Inflammatory macrophage treated with lipopolysaccharide for 4 hours (primary cell): ENCODE data around the gene HRC.
"Not testable (repeated sequence)": the region's sequence is repeated elsewhere in the genome, so short reads cannot be mapped to it uniquely, and the experiment has no call there.

Source experiments
- DNase-seq: peaks from one replicate; pipeline ENCODE4 v3.0.0-alpha.2; 2020

The HRC gene, protein sequence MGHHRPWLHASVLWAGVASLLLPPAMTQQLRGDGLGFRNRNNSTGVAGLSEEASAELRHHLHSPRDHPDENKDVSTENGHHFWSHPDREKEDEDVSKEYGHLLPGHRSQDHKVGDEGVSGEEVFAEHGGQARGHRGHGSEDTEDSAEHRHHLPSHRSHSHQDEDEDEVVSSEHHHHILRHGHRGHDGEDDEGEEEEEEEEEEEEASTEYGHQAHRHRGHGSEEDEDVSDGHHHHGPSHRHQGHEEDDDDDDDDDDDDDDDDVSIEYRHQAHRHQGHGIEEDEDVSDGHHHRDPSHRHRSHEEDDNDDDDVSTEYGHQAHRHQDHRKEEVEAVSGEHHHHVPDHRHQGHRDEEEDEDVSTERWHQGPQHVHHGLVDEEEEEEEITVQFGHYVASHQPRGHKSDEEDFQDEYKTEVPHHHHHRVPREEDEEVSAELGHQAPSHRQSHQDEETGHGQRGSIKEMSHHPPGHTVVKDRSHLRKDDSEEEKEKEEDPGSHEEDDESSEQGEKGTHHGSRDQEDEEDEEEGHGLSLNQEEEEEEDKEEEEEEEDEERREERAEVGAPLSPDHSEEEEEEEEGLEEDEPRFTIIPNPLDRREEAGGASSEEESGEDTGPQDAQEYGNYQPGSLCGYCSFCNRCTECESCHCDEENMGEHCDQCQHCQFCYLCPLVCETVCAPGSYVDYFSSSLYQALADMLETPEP

DNA sequence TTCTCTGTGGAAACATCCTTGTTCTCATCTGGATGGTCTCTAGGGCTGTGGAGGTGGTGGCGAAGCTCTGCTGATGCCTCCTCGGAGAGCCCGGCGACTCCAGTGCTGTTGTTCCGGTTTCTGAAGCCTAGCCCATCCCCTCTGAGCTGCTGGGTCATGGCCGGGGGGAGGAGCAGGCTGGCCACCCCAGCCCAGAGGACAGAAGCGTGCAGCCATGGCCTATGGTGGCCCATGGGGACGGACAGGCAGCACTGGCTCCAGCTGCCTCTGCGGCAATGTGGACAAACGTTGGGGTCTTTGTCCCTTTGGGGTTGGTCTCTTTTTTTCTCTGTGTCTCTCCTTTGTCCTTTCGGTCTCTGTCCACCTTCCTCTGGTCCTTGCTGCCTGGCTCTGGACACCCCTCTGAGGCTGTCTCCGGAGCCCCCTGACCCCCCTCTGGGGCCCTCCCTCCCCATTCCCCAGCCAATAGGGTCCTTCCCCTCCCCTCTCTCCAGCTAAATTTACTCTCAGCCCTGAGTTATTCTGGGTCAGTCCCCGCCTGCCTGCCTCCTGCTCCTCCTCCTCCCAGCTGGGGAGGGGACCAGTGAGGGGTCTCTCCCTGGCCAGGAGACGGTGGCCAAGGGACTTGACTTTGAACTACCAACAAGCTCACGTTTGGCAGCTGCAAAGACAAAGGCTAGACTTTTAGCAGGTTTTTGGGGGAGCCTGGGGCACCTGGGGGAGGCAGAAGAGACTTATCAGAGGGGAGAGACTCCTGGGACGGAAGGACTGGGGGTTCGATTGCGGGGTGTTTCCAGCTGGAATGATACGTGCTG is at the start of gene HRC:
Gene HRC (minus strand): TSS at position 392 of the 815 bp plus-strand sequence. CDS start 159 bp downstream, at position 233.
- no peak for DNase-seq

DNA sequence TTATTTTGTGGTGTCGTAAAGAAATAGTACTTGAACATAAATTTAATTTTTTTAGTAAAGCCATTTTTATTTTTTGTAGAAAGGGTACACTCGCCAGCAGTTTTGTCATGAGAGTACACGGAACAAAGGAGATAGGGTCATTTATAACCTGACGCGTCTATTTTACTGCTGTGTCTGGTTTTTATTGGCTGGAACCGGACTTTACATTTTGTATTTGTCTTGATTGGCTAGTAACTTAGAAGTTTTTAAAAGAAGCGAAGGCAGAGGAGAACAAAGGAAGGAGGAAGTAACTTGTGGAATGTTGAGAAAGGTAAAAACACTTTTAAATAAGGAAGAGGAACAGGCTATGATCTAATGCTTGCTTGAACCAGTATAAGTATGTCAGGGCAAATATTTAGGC is 45.8 kb upstream of the HRC start:
- no peak for DNase-seq

DNA sequence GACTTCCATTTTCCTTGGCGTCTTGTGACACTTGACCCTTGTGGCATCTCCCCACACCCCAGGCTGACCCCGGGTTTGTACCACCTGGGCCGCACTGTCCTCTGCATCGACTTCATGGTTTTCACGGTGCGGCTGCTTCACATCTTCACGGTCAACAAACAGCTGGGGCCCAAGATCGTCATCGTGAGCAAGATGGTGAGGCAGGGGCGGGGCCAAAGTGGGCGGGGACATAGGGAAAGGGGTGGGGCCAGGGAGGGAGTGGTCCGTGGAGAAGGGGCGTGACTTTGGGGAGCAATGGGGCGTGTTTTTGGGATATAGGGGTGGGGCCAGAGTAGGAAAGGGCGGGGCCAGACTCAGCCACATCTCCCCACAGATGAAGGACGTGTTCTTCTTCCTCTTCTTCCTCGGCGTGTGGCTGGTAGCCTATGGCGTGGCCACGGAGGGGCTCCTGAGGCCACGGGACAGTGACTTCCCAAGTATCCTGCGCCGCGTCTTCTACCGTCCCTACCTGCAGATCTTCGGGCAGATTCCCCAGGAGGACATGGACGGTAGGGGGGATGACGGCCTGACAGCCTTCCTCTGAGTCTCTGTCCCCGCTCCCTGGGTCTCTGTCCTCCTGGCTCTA is 45.2 kb upstream of the HRC start:
- DNase-seq, result peak; percentile 21

DNA sequence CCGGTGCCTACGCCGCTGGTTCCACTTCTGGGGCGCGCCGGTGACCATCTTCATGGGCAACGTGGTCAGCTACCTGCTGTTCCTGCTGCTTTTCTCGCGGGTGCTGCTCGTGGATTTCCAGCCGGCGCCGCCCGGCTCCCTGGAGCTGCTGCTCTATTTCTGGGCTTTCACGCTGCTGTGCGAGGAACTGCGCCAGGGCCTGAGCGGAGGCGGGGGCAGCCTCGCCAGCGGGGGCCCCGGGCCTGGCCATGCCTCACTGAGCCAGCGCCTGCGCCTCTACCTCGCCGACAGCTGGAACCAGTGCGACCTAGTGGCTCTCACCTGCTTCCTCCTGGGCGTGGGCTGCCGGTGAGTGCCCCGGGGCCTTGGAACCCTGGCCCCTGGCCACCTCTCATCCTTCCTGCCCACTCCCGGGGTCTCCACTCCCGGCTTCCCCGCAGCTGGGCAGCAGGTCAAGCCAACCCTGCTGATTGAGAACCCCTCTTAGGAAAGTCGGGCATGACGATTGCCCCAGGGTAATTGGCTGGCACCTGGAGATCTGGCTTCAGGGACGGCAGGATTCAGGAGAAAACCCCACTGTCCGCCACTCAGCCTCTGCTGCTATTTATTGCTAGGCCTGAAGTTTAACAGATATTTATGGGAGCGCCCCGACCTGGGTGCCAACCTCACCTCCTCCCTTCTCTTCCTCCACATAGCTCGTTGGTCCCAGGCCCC is 41.5 kb upstream of the HRC start:
- no peak for DNase-seq

DNA sequence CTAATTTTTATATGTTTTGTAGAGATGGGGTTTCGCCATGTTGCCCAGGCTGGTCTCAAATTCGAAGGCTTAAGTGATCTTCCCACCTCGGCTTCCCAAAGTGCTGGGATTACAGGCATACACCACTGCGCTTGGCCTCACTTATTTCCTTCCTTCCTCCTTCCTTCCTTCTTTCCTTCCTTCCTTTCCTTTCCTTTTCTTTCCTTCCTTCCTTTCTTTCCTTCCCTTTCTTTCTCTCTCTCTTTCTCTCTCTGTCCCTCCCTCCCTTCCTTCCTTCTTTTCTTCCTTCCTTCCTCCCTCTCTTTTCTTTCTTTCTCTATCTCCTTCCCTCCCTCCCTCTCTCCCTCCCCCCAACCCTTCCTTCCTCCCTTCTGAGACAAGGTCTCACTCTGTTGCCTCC is 39.2 kb upstream of the HRC start:
- no peak for DNase-seq

DNA sequence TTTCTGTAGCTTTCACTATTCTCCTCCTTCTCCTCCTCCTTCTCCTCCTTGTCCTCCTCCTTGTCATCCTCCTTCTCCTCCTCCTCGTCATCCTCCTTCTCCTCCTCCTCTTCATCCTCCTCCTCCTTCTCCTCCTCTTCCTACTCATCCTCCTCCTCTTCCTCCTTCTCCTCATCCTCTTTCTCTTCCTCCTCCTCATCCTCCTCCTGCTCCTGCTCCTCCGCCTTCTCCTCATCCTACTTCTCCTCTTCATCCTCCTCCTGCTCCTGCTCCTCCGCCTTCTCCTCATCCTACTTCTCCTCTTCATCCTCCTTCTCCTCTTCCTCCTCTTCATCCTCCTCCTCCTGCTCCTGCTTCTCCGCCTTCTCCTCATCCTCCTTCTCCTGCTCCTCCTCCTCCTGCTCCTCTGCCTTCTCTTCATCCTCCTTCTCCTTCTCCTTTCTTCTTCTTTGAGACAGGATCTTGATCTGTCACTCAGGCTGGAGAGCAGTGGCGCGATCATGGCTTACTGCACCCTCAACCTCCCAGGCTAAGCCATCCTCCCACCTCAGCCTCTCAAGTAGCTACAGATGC is 38.7 kb upstream of the HRC start:
- DNase-seq, result no peak

DNA sequence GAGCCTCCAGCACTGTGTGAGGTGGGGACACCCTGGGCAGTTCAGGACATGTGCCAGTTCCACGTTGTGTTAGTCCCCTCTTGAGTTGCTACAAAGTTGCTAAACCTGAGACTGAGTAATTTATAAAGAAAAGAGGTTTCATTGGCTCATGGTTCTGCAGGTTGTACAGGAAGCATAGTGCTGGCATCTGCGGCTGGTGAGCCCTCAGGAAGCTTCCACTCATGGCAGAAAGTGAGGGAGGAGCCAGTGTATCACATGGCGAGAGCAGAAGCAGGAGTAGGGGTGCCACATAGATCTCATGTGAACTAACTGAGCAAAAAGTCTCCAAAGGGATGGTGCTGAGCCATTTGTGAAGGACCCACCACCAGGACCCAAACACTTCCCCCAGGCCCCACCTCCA is 35.6 kb upstream of the HRC start:
- no peak for DNase-seq

DNA sequence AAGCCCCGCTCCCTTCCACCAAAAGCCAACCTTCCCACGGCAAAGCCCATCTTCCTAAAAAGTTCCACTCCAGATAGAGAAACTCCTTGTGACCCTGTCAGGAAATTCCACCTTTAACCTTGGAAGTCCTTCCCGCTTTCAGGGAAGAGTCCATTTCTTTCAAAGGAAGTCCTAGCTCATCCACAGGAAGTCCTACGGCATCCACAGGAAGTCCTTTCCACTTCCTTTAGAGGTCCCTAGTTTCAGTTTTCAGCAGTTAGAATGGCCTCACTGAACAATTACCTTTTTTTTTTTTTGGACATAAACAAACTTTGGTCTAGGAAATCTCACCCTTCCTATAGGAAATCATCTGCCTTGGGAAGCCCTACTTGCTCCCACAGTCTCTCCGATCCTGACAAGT is 34.1 kb upstream of the HRC start:
- DNase-seq, result no peak

DNA sequence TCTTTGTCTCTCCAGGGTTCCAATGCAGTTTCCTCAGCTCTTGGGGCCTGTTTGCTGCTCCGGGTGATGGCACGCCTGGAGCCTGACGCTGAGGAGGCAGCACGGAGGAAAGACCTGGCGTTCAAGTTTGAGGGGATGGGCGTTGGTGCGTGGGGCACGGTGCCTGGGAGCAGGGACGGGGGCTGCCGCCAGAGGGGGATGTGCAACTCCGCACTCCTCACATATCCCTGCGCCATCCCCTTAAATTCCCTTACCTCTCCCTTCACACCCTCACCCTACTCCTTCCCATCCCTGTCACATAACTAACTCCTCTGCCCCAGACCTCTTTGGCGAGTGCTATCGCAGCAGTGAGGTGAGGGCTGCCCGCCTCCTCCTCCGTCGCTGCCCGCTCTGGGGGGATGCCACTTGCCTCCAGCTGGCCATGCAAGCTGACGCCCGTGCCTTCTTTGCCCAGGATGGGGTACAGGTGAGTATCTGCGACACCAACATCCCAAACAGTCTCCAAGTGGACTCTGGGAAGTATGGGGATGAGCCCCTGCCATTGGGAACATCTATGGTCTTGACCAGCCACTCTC is 33.5 kb upstream of the HRC start:
- no peak for DNase-seq

DNA sequence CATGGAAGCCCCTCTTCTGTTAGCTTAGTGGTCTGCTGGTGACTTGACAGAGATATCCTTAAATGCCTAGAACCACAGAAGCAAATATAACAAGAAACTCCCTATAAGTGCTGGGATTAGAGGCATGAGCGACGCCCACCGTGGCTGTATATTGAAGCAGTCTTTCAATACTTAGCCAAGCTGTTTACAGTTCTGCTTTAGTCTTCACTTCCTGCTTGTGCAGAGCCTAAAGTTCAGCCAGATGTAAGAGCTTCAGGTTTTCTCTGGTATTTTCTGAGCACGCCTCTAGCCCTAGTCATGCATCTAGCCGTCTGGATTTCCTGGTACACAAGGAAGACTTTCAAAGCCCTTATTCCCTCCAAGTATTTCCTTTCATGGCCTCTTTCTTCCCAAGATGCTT is 30.9 kb upstream of the HRC start:
- DNase-seq, result no peak

DNA sequence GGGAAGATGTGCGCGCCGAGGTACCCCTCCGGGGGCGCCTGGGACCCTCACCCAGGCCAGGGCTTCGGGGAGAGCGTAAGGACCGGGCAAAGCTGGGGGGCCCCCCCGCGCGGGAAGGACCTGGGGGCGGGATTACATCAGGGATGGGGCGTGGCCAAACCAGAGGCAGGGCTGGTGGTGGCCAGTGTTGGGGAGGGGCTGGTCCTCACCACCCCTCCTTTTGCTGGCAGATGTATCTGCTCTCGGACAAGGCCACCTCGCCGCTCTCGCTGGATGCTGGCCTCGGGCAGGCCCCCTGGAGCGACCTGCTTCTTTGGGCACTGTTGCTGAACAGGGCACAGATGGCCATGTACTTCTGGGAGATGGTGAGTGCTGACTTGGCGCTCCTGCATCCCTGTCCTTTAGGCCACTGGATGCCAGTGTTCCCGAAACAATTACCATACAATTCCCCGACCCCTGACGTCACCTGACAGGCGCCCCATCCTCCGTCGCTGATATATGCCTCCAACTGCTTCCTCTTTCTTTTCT is 27.7 kb upstream of the HRC start:
- DNase-seq, result no peak

DNA sequence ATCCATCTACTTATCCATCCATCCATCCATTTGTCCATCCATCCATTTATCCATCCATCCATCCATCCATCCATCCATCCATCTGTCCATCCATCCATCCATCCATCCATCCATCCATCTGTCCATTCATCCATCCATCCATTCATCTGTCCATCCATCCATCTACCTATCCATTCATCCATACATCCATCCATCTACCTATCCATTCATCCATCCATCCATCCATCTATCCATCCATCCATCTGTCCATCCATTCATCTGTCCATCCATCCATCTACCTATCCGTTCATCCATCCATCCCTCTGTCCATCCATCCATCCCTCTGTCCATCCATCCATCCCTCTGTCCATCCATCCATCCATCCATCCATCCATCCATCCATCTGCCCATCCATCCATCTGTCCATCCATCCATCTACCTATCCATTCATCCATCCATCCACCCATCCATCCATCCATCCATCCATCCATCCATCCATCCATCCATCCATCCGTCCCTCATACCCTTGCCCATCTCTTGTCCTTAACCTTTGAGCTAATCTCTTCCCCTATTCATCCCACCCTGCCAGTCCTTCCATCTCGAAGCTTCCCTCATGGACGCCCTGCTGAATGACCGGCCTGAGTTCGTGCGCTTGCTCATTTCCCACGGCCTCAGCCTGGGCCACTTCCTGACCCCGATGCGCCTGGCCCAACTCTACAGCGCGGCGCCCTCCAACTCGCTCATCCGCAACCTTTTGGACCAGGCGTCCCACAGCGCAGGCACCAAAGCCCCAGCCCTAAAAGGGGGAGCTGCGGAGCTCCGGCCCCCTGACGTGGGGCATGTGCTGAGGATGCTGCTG is 27.0 kb upstream of the HRC start:
- DNase-seq, result not testable (repeated sequence)

DNA sequence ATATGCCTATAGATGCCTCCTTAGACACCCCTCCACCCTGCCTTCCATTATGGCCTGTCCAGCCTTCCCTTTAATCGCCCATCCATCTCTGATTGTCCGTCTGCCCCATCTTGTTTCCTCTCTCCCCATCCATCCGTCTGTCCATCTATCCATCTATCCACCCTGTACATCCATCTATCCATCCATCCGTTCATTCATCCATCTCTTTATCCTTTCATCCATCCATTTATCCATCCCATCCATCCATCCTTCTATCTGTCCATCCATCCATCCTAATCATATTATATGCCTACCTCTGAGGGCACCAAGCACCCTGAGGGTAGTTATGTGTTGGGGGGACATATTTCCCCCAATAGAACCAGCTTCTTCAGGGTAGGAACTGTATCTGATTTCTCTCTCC is 25.5 kb upstream of the HRC start:
- no peak for DNase-seq

DNA sequence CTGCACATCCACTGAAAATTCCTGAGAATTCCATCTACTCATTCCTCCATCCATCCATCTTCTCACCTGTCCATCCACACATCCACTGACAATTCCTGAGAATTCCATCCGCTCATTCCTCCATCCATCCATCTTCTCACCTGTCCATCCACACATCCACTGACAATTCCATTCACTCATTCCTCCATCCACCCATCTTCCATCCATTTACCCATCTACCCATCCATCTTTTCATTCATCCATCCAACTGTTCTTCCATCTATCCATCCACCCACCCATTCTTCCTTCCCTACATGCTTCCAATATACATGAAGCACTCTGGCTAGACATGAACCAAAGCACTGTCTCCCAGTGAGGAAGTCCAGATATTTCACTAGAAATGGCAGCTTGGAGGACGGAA is 18.0 kb upstream of the HRC start:
- no peak for DNase-seq

DNA sequence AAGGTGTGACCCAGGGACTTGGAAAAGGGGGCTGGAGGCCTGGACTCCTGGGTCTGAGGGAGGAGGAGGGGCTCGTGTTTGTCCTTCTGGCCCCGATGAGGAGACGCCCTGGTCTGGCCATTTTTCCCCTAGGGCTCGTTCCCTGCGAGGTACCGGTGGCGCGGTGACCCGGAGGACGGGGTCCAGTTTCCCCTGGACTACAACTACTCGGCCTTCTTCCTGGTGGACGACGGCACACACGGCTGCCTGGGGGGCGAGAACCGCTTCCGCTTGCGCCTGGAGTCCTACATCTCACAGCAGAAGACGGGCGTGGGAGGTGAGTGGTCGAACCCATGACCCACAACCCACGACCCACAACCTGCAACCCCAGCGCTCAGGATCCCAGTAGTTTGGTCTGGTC is 13.2 kb upstream of the HRC start:
- DNase-seq, result no peak

DNA sequence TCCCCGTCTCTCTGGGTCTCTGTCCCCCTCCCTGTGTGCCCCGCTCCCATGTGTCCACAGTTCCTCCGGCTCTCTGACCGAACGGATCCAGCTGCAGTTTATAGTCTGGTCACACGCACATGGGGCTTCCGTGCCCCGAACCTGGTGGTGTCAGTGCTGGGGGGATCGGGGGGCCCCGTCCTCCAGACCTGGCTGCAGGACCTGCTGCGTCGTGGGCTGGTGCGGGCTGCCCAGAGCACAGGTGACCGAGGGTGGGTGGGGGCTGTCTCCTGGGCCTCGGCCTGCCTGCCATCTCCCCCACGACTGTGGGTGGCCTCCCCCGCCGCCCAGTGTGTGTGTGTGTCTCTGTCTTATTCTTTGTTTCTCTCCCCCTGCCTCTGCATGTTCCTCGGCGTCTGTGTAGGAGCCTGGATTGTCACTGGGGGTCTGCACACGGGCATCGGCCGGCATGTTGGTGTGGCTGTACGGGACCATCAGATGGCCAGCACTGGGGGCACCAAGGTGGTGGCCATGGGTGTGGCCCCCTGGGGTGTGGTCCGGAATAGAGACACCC is 12.7 kb upstream of the HRC start:
- no peak for DNase-seq

DNA sequence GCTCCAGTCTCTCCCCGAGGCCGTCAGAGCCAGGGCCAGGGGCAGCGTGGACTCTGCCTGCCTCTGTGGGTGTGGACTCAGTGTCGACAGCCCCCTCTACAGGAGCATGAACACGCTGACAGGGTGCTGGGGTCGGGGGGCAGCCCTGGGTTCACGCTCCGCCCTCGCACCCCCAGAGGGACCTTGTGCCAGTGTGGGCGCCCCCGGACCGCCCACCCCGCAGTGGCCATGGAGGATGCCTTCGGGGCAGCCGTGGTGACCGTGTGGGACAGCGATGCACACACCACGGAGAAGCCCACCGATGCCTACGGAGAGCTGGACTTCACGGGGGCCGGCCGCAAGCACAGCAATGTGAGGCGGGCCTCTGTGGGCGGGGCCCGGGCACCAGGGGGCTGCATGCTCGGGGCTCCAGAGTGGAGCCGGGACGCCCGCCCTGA is 10.7 kb upstream of the HRC start:
- DNase-seq, result no peak

DNA sequence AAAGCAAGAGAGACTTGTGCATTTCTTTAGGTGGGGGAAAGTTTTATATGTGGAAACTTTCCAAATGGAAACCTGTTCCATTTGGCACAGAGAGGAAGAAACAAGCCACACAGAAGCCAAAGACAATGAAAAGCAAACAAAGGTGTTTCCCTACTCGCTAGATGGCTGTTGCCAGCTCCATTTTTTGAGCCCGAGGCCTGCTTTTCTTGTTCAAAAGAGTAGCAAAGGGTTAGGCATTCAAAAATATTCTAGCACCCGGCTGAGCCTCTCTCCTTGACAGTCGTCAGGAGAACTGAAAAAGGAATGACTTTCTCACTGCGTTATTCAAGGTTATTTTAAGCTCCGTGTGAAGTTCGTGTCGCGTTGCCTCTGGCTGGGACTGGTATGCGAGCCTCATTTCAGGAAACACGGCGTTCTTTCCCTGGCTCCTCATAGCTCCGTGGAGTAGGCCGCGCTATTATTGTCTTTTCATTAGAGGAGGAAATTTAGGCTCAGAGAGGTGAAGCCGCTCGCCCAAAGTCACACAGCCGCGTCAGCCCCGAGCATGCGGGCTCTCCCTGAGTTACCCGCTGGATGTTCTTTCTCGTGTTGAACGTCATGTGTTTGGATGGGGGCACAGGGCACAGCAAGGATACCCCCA is 10.0 kb upstream of the HRC start:
- no peak for DNase-seq

DNA sequence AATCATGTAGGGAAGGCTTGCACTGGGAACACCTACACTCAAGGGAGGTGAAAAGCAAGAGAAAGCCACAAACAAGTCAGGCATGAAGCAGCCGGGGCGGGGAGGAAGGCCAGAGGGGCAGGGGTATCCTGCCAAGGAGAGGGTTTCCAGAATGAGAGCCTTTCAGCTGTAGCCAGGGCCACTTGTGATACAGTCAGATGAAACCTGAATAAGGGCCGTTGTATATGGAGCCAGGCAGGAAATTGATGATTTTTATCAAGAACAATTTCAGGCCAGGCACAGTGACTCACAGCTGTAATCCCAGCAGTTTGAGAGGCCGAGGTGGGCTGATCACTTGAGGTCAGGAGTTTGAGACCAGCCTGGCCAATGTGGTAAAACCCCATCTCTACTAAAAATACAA is 6.8 kb upstream of the HRC start:
- no peak for DNase-seq
